PC-3 (cell line): ENCODE data around the gene NKAIN2. TPM values are rescaled to one million over a fixed set of nuclear protein-coding genes. Genes with fewer than 3 reads are reported as not detected.

Source experiments
- ATAC-seq: fragments of 200-7000 bp; cut with Tn5 transposase; 2 replicates; pipeline ENCODE4 v1.9.1; 2020; ENCODE audit warnings: mild to moderate bottlenecking, moderate library complexity
- BruUV-seq: library from RNA; stranded (reverse); fragments of 400-500 nt; replicated peaks from 2 replicates; lab custom pipeline; 2021; lab: Mats Ljungman, UMichigan
- CTCF ChIA-PET: fragments of 300-600 bp; sonication (Branson Sonifier 250); formaldehyde crosslinking; loops from one replicate; lab custom pipeline; 2022; ENCODE audit warnings: antibody characterized with exemption; lab: Charles Lee
- POLR2A ChIA-PET: fragments of 300-600 bp; sonication (Branson Sonifier 250); formaldehyde crosslinking; loops from one replicate; lab custom pipeline; 2022; ENCODE audit warnings: antibody characterized with exemption; ENCODE audit not compliant: unreplicated experiment; lab: Charles Lee
- DNase-seq: peaks from one replicate; pipeline ENCODE4 v3.0.0-alpha.2; 2015
- H2AFZ ChIP-seq: fragments of 300-600 bp; sonication (generic); 2 replicates; pipeline ENCODE4 v1.6.0; 2016; ENCODE audit warnings: antibody characterized with exemption, low read length
- H3F3A ChIP-seq: fragments of 300-600 bp; sonication (generic); one replicate; pipeline ENCODE4 v1.6.0; 2017; ENCODE audit warnings: antibody characterized with exemption, low read length, control low read depth, mild to moderate bottlenecking; ENCODE audit not compliant: unreplicated experiment
- H3K27ac ChIP-seq: fragments of 300-600 bp; sonication (generic); 2 replicates; pipeline ENCODE4 v1.5.1; 2016; ENCODE audit warnings: mild to moderate bottlenecking, low read length
- H3K27me3 ChIP-seq: fragments of 300-600 bp; sonication (generic); 2 replicates; pipeline ENCODE4 v1.6.1; 2016; ENCODE audit warnings: low read length, mixed read lengths
- H3K36me3 ChIP-seq: fragments of 300-600 bp; sonication (generic); 2 replicates; pipeline ENCODE4 v1.6.1; 2016; ENCODE audit warnings: low read depth, mixed run types, low read length, mixed read lengths
- H3K4me1 ChIP-seq: fragments of 300-600 bp; sonication (generic); 2 replicates; pipeline ENCODE4 v1.5.1; 2016; ENCODE audit warnings: low read length; ENCODE audit not compliant: insufficient read depth
- H3K4me2 ChIP-seq: fragments of 300-600 bp; sonication (generic); 2 replicates; pipeline ENCODE4 v1.6.0; 2016; ENCODE audit warnings: low read length
- H3K4me3 ChIP-seq: fragments of 300-600 bp; sonication (generic); 2 replicates; pipeline ENCODE4 v1.5.1; 2016; ENCODE audit warnings: mild to moderate bottlenecking, low read length, mixed read lengths
- H3K79me2 ChIP-seq: fragments of 300-600 bp; sonication (generic); 2 replicates; pipeline ENCODE4 v1.6.1; 2017; ENCODE audit warnings: low read length, mixed read lengths
- H3K9ac ChIP-seq: fragments of 300-600 bp; sonication (generic); 2 replicates; pipeline ENCODE4 v1.6.0; 2016; ENCODE audit warnings: mild to moderate bottlenecking, low read length
- H3K9me2 ChIP-seq: fragments of 300-600 bp; sonication (generic); replicated peaks from 2 replicates; pipeline ENCODE4 v1.6.1; 2016; ENCODE audit warnings: mixed run types, low read length, mixed read lengths
- H3K9me3 ChIP-seq: fragments of 300-600 bp; sonication (generic); 2 replicates; pipeline ENCODE4 v1.6.1; 2016; ENCODE audit warnings: low read length, mixed read lengths
- H4K20me1 ChIP-seq: fragments of 300-600 bp; sonication (generic); 2 replicates; pipeline ENCODE4 v1.6.1; 2016; ENCODE audit warnings: low read length, mixed read lengths
- CTCF ChIP-seq: fragments of 300-600 bp; sonication (generic); conservative IDR thresholded peaks from 2 replicates; pipeline ENCODE4 v1.5.1; 2017; ENCODE audit warnings: antibody characterized with exemption, low read depth, mild to moderate bottlenecking, low read length
- EZH2 ChIP-seq: fragments of 300-600 bp; sonication (generic); IDR thresholded peaks from one replicate; pipeline ENCODE4 v1.6.1; 2017; ENCODE audit warnings: antibody characterized with exemption, mild to moderate bottlenecking, low read length; ENCODE audit not compliant: unreplicated experiment
- EZH2phosphoT487 ChIP-seq: fragments of 300-600 bp; sonication (generic); IDR thresholded peaks from 2 replicates; pipeline ENCODE4 v1.6.1; 2018; ENCODE audit warnings: mild to moderate bottlenecking, antibody characterized with exemption, low read length, borderline replicate concordance
- intact Hi-C: fragments of 100-400 bp; cut with micrococcal nuclease; formaldehyde crosslinking; loops from 2 replicates; pipeline ENCODE4 v1.9.0; 2023
- total RNA-seq: library from RNA; depleted of rRNA; stranded (reverse); fragments of >200 nt; gene quantifications from 2 replicates; pipeline ENCODE4 v1.2.3, GENCODE V29; 2014

The NKAIN2 gene
- total RNA-seq, 1 experiment from 2014 or later = not detected

DNA sequence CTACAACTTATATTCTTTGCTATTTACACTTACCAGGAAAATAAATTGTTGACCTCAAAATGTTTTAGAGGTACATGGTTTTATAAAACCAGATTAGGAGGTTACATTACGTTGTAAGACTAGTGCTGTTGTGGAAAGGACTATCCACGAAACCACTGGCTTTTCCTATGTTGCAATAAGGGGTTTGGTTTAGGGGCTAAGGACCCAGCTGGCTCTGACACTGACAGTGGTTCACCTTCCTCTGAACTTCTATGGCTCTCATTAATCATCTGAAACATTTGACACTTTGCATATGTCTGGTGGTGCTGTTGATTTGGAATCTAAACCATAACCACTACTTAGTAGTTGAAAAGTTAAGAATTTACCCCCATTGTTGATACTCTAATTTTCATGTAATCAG, 186.7 kb downstream of the NKAIN2 start:
- H4K20me1 ChIP-seq = no peaks in the 10 kb centered on the region
- no peaks in the 10 kb centered on the region for H3K79me2 ChIP-seq
- no peaks in the 10 kb centered on the region for H3K9me3 ChIP-seq
- TF ChIP-seq EZH2phosphoT487 = no peak
- no peak for TF ChIP-seq EZH2
- no peak for TF ChIP-seq CTCF
- DNase-seq = no peak
- CTCF ChIA-PET = no interaction called here
- POLR2A ChIA-PET = no interaction called here
- intact Hi-C loops = no loop called here
- H3K4me3 ChIP-seq = no peak overlapping the region
- H3K27me3 ChIP-seq = no peaks in the 10 kb centered on the region
- H3K9ac ChIP-seq = no peak overlapping the region
- no peaks in the 10 kb centered on the region for H3K36me3 ChIP-seq
- no peaks in the 10 kb centered on the region for H3K4me1 ChIP-seq
- ATAC-seq = no peak
- no peak overlapping the region for H3K4me2 ChIP-seq
- no peaks in the 10 kb centered on the region for H3K9me2 ChIP-seq
- no peak overlapping the region for H2AFZ ChIP-seq
- no peaks in the 10 kb centered on the region for H3F3A ChIP-seq
- no TSS peak for BruUV-seq
- H3K27ac ChIP-seq = no peak overlapping the region

GRCh38 chr6:123994168-123994567, 190.5 kb downstream of the NKAIN2 start:
- no peak overlapping the region for H3K4me3 ChIP-seq
- H3K27ac ChIP-seq = no peak overlapping the region
- H3K27me3 ChIP-seq = no peaks in the 10 kb centered on the region
- H3K9me2 ChIP-seq = no peaks in the 10 kb centered on the region
- no peaks in the 10 kb centered on the region for H3K36me3 ChIP-seq
- no peaks in the 10 kb centered on the region for H4K20me1 ChIP-seq
- no peaks in the 10 kb centered on the region for H3K4me1 ChIP-seq
- ChIA-PET CTCF (no interaction called here), POLR2A (no interaction called here)
- DNase-seq (no peak), ATAC-seq (no peak)
- no peak overlapping the region for H3K4me2 ChIP-seq
- H3K9me3 ChIP-seq = no peaks in the 10 kb centered on the region
- no TSS peak for BruUV-seq
- no peaks in the 10 kb centered on the region for H3K79me2 ChIP-seq
- H2AFZ ChIP-seq = no peak overlapping the region
- intact Hi-C loops = no loop called here
- H3F3A ChIP-seq = no peaks in the 10 kb centered on the region
- TF ChIP-seq EZH2 (no peak), CTCF (no peak), EZH2phosphoT487 (no peak)
- no peak overlapping the region for H3K9ac ChIP-seq

- Histone ChIP-seq H3K36me3 (no peaks in the 10 kb centered on the region), H3K79me2 (no peaks in the 10 kb centered on the region), H3F3A (no peaks in the 10 kb centered on the region), H3K9ac (no peak overlapping the region), H3K4me1 (no peaks in the 10 kb centered on the region), H2AFZ (no peak overlapping the region), H4K20me1 (no peaks in the 10 kb centered on the region), H3K4me2 (no peak overlapping the region), H3K4me3 (no peak overlapping the region), H3K9me3 (no peaks in the 10 kb centered on the region), H3K27me3 (no peaks in the 10 kb centered on the region), H3K27ac (no peak overlapping the region), H3K9me2 (no peaks in the 10 kb centered on the region)
- POLR2A ChIA-PET = no interaction called here
- ATAC-seq (no peak), DNase-seq (no peak)
- intact Hi-C loops = no loop called here
- no TSS peak for BruUV-seq
- CTCF ChIA-PET = no interaction called here
- TF ChIP-seq EZH2phosphoT487 (no peak), CTCF (no peak), EZH2 (no peak)
Observed at GRCh38 chr6:123994891-123995635, 191.4 kb downstream of the NKAIN2 start.
